GM13977 (cell line): Measurements from ENCODE around the gene RGS7.

ENCODE experiments used
- DNase-seq: peaks from one replicate; pipeline ENCODE4 v3.0.0; 2012; ENCODE audit warnings: low spot score
- in situ Hi-C: fragments of 300-500 bp; cut with MboI; formaldehyde crosslinking; loops from one replicate; pipeline ENCODE4 v1.12.0; 2022; ENCODE audit warnings: low sequenced_read_pairs, low pct_unique_long_range_greater_than_20kb, mixed read lengths, inconsistent platforms; ENCODE audit not compliant: unreplicated experiment
- TF ChIP-seq, protein P1 (sequence below): IDR thresholded peaks from 2 replicates; pipeline ENCODE4 v1.5.1; 2012; ENCODE audit warnings: mild to moderate bottlenecking, control low read depth; ENCODE audit not compliant: insufficient read depth; ENCODE audit errors: extremely low read depth, missing control alignments

The RGS7 gene

DNA sequence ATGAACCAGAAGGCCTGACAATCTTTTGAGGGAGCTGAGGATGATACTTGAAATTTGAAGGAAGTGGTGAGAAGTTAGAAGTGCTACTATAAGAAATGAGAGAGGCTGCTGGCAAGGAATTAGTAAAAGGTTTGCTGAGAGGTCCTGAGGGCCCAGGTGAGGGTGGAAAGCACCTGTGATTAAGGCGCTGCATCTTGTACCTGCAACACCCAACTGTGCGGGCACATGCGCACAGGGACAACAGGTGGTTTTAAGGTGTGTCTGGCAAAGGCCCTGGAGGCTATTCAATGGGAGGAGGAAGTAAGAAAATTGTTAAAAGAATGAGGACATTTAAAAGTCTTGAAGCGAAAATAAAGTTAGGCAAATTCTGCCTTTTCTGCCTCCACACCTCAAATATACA lies 349.3 kb downstream of the RGS7 start:
- TF ChIP-seq, protein P1, sequence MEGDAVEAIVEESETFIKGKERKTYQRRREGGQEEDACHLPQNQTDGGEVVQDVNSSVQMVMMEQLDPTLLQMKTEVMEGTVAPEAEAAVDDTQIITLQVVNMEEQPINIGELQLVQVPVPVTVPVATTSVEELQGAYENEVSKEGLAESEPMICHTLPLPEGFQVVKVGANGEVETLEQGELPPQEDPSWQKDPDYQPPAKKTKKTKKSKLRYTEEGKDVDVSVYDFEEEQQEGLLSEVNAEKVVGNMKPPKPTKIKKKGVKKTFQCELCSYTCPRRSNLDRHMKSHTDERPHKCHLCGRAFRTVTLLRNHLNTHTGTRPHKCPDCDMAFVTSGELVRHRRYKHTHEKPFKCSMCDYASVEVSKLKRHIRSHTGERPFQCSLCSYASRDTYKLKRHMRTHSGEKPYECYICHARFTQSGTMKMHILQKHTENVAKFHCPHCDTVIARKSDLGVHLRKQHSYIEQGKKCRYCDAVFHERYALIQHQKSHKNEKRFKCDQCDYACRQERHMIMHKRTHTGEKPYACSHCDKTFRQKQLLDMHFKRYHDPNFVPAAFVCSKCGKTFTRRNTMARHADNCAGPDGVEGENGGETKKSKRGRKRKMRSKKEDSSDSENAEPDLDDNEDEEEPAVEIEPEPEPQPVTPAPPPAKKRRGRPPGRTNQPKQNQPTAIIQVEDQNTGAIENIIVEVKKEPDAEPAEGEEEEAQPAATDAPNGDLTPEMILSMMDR = no peak
- no peak for DNase-seq
- in situ Hi-C loops = no loop called here

DNA sequence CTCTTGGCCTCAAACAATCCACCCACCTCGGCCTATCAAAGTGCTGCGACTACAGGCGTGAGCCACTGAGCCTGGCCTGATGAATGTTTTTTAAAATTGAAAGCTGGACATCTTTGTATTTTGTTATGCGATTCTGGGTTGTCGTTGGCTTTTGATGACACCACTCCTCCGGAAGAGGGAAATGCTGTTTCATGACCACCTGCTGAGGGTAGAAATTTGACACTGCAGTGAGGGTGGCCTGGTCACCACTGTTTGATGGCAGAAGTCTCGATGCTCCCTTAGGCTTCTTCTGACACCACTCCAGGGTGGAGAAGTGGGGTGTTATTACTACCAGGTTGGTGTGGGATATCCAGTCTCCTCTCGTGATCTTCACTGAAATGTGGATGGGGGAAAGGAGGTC lies 357.2 kb downstream of the RGS7 start:
- TF ChIP-seq, protein P1 = no peak
- DNase-seq = no peak
- in situ Hi-C loops = no loop called here

DNA sequence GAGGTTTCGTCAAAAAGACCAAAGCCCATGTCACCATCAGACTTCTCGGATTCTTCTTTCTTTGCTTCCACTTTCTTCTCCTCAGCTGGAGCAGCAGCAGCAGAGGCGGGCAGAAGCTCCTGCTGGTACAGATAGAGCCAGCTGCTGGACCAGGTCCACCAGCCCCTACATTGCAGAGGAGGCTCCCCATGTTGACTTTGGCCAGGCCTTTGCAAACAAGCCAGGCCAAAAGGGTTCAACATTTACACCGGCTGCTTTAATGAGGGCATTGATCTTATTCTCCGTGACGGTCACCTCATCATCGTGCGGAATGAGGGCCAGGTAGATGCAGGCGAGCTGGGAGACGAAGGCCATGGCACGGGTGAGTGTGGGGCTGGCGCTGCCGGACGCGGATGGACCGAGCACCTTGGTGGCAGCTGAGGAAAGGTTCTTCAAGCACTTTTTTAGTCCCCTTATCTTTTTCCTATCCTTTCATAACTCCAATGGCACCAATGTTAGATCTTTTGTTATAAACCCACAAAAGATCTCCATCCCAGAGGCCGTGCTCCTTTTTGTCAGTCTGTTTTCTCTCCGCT lies 358.5 kb downstream of the RGS7 start:
- TF ChIP-seq, protein P1 = no peak
- DNase-seq = no peak
- in situ Hi-C loops = no loop called here

DNA sequence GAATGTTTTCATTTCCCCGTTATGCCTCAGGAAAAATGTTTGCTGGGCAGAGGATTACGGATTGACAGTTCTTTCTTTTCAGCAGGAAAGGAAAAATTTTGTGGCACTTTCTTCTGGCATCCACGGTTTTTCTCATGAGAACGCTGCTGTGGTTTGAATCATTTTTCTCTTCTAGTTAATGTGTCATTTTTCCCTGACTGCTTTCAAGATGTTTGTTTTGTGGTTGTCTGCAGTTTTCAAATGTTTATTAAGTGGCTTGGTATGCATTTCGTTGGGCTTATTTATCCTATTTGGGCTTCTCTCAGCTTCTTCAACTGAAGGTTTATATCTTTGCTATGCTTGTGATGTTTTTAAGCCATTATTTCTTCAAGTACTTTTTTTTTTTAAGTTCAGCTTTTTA lies 359.0 kb downstream of the RGS7 start:
- in situ Hi-C loops = no loop called here
- no peak for DNase-seq
- TF ChIP-seq, protein P1 = no peak

DNA sequence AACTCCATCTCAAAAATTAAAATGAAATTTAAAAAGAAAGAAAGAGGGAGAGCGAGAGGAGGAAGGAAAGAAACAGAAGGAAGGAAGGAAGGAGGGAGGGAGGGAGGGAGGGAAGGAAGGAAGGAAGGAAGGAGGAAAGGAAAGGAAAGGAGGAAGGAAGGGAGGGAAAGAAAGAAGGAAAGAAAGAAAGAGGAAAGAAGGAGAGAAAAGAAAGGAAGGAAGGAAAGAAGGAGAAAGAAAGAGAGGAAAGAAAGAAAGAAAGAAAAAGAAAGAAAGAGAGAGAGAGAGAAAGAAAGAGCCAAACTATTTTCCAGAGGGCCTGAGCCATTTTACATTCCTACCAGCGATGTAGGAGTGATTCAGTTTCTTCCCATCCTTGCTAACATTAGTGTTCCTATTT lies 364.0 kb downstream of the RGS7 start:
- TF ChIP-seq, protein P1 = no peak
- in situ Hi-C loops = no loop called here
- no peak for DNase-seq

DNA sequence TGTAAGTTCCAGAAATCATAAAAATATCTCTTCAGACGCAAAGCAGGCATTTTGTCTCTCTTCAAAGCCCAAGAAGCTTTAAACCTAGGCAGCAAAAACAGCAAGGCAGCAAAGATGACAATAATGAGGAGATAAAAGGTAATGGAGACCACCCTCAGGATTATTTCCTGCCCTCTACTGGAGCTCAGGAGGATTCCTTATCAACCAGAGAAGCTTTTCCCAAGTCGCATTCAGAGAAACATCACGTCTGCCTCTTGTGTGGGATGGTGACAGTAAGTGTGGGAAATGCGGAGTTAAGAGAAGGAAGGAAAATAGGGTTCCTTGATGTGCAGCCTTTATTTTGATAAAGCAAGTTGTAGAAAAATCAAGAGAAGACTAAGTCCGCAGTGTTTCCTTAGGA lies 365.8 kb downstream of the RGS7 start:
- in situ Hi-C loops = no loop called here
- no peak for DNase-seq
- TF ChIP-seq, protein P1 = no peak

DNA sequence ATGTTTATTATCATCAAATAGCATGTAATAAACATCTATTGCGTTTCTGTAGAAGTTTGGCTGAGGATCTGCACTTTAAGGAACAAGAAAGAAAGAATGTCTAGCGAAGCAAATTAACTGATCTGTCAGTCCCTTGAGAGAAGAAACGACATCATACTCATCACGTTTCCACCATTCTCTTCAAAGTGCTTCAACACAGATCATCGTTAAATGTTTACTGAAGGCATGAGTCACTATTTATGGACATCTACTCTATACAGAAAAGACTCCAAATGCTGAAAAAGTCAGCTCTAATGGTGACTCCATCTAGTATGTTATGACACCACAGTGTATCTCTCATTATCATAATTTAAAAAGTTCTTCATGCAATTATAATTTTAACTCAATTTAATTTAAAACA lies 369.1 kb downstream of the RGS7 start:
- DNase-seq = no peak
- TF ChIP-seq, protein P1 = no peak
- in situ Hi-C loops = no loop called here
